ENCODE measurements around the gene HDAC4. TPM values are rescaled to one million over a fixed set of nuclear protein-coding genes. Genes with fewer than 3 reads are reported as not detected.

Gene HDAC4
- total RNA-seq, 1 experiment from 2014 or later = 32.0 TPM

DNA sequence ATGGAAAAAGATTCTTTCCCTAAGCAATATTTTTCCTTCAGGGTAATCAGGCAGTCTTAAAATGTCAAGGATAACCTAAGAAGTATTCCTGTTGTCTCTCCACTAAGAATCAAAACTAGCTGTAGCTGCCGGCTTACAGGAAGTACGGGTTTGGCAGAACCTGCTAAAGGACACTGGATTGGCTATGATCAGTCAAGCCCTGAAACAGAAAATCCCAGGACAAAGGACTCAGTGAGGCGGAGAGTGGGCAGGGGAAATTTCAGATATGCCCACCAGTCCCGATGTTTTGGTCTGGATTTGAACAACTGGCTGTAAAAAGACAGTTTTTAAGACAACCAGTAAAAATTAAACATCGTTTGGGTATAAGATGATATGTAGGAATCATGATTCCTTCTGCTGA, 155.7 kb downstream of the HDAC4 start:
- Histone ChIP-seq H3K18ac (ENCODE audit: insufficient read length, low read depth, low read length) (no peak overlapping the region), H4K5ac (ENCODE audit: insufficient read length, low read depth, low read length) (no peak overlapping the region), H3K4me2 (ENCODE audit: insufficient read depth, insufficient read length, low read length) (no peak overlapping the region), H2BK12ac (ENCODE audit: insufficient read length, low read depth, low read length) (no peak overlapping the region), H2AK5ac (ENCODE audit: insufficient read length, low read length) (no peak overlapping the region), H4K91ac (ENCODE audit: insufficient read length, low read depth, low read length) (no peak overlapping the region), H2BK5ac (ENCODE audit: insufficient read length, low read length) (no peak overlapping the region), H3K23me2 (ENCODE audit: insufficient read length, low read depth, low read length, poor library complexity, severe bottlenecking) (no peaks in the 10 kb centered on the region), H2BK15ac (ENCODE audit: low read depth, low read length) (no peak overlapping the region), H3K79me1 (ENCODE audit: insufficient read depth, low read depth, low read length, poor library complexity, severe bottlenecking) (peaks cover 4% of the 10 kb centered on the region), H2AFZ (ENCODE audit: low read length) (no peak overlapping the region), H3K79me2 (ENCODE audit: insufficient read depth, low read length) (no peaks in the 10 kb centered on the region; the same call in 1 of the 2 replicates), H3K23ac (ENCODE audit: insufficient read length, low read depth, low read length) (no peak overlapping the region), H4K8ac (replicated peaks; ENCODE audit: insufficient read length, low read depth, low read length) (no peak overlapping the region), H3K9ac (ENCODE audit: extremely low read depth, insufficient read length, low read length) (no peak overlapping the region), H3K4me1 (ENCODE audit: insufficient read depth, low read length) (peaks cover 3% of the 10 kb centered on the region; the same call in 1 of the 2 replicates), H3K14ac (ENCODE audit: insufficient read depth, low read length) (no peak overlapping the region), H3T11ph (ENCODE audit: low read length) (no peak overlapping the region), H3K56ac (ENCODE audit: insufficient read length, low read depth, low read length) (no peak overlapping the region), H3K27me3 (ENCODE audit: insufficient read depth, low read length) (no peaks in the 10 kb centered on the region), H3K27ac (ENCODE audit: insufficient read length, low read depth, low read length) (no peak overlapping the region), H2BK120ac (ENCODE audit: low read depth, low read length, poor library complexity, severe bottlenecking) (no peak overlapping the region), H4K20me1 (ENCODE audit: control insufficient read depth, insufficient read depth, insufficient read length) (peaks cover 2% of the 10 kb centered on the region), H2BK20ac (ENCODE audit: low read depth, low read length, poor library complexity, severe bottlenecking) (no peak overlapping the region), H3K9me3 (ENCODE audit: control insufficient read depth, low read depth, low read length) (no peaks in the 10 kb centered on the region), H3K4ac (ENCODE audit: low read depth, low read length) (no peak overlapping the region)
- peaks cover 45 to 58% of the 10 kb centered on the region in 2 experiments for H3K4me1 Mint-ChIP-seq
- WGBS (ENCODE audit: extremely low coverage, insufficient read length, low lambda C conversion rate) = no CpG with 5 or more reads among the region's 5 CpGs
- H3K9me3 Mint-ChIP-seq = no peaks in the 10 kb centered on the region
- H3K27me3 Mint-ChIP-seq (ENCODE audit: low read depth) = peaks cover 1% of the 10 kb centered on the region; the same call in 1 of the 2 replicates
- H3K27ac Mint-ChIP-seq = peak overlapping the region in 1 of 3 experiments; percentile 39; a peak in 1 of 7 replicates
- no peak for DNase-seq
- H3K36me3 Mint-ChIP-seq (ENCODE audit: insufficient read depth in 1 of 3, low read depth in 3 of 3) = no peaks in the 10 kb centered on the region; a peak in 1 of 7 replicates
- H3K4me3 Mint-ChIP-seq = no peak overlapping the region
- TF ChIP-seq, protein P1, sequence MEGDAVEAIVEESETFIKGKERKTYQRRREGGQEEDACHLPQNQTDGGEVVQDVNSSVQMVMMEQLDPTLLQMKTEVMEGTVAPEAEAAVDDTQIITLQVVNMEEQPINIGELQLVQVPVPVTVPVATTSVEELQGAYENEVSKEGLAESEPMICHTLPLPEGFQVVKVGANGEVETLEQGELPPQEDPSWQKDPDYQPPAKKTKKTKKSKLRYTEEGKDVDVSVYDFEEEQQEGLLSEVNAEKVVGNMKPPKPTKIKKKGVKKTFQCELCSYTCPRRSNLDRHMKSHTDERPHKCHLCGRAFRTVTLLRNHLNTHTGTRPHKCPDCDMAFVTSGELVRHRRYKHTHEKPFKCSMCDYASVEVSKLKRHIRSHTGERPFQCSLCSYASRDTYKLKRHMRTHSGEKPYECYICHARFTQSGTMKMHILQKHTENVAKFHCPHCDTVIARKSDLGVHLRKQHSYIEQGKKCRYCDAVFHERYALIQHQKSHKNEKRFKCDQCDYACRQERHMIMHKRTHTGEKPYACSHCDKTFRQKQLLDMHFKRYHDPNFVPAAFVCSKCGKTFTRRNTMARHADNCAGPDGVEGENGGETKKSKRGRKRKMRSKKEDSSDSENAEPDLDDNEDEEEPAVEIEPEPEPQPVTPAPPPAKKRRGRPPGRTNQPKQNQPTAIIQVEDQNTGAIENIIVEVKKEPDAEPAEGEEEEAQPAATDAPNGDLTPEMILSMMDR (conservative IDR thresholded peaks at IDR 0.05) = no peak
